ENCODE results near the gene NRG3.

The NRG3 gene

DNA sequence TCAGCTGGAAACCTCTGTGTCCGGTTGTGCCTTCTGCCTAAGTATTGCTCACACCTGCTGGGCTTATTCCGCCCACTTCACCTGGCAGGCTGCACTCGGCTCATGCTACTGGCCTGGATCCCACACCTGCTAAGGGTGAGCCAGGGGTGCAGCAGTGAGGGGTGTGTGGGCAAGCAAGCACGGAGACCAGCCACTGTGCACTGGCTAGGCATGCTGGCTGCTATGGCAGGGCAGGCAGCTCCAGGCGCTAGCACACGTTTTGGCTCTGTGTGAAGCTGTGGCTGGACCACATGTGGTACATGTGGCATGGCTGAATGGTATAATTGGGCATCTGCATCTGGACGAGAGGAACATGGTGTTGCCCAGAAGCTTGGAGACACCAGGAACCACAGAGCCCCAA is 940.7 kb downstream of the NRG3 start:
- no peak for DNase-seq (ENCODE audit: low read depth in 3 of 3)

DNA sequence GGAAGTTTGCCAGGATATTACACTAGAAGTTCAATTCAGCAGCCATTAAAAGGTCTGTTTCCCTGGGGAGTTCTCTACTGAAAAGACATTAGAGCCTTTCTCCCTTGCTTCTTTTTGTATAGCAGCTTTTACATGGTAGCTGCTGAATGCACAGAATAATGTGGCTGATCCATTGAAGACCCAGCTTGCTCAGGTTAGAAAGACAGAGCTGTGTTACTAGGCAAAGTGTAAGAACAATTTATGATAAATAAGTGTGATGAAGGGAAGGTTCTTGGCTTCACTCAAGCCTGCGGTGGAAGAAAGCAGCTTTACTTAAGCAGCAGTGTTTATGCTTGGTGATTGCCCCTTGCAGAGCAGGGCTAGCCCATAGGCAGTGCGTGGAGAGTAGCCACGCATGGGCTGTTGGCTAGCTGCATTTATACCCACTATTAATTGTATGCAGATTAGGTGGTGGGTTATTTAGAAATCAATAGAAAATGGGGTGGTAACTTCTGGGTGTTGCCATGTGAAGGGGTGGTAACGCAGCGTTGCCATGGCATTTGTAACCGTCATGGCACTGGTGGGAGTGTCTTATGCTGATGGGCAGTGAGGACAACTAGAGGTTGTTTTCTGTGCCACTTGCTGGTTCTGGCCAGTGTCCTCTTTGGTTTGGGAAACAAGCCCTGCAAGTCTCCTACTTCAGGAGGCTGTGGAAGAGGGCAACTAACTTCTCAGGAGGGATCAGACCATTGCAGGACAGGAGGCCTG is 942.9 kb downstream of the NRG3 start:
- DNase-seq (ENCODE audit: low read depth in 3 of 3), result no peak

DNA sequence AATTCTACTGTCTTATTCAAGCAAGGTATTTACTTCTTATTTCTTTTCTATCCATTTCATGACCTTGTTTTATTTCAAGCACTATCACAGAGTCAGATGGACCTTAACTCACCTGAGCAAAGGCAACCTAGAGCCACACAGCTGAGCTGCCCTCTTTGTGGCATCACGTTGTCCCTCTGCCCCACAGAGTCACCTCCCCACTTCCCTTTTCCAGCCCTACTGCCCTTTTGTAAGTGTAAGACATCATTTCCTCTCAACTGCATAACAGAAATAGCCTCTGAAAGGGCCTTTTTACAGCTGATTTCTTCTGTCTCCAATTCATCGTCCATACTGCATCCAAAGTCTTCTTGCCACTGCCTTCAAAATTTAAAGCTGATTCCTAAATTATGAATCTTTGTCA is 946.0 kb downstream of the NRG3 start:
- no peak for DNase-seq (ENCODE audit: low read depth in 3 of 3)

DNA sequence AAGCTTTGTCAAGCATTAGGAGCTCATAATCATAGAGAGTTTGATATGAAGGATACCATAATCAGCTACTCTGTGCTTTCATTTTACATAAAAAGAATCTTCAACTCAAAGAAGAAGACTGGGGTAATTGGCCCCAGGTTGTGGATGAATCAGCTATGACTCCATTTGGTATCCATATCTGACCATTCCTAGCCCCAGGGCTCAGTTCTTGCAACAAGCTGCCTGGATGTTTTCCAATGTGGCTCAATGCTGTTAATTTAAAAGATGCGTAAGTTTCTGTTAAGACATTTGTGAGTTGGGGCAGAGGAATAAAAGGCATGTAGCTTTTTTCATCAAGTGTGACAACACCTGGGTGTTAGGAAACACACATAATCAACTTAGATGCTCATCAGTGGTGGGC is 951.1 kb downstream of the NRG3 start:
- DNase-seq (ENCODE audit: low read depth in 3 of 3), result no peak

DNA sequence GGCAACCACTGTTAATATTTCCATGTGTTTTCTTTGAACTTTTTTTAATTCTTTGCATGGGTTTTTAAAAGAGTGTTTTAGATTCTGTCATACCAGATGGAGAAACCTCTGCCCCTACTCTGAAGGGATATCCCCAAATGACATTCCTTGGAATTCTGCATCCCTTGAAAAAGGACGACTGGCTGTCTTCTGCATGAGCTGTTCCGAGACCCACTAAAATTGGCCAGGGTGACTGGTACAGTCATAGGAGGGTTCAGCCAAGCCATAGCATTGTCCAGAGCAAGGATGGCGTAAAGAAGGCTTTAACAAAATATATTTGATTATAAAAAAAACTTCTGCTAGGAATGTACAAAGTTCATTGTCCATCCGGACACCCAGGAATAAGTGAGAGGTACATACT is 952.9 kb downstream of the NRG3 start:
- DNase-seq (ENCODE audit: low read depth in 3 of 3), result no peak

DNA sequence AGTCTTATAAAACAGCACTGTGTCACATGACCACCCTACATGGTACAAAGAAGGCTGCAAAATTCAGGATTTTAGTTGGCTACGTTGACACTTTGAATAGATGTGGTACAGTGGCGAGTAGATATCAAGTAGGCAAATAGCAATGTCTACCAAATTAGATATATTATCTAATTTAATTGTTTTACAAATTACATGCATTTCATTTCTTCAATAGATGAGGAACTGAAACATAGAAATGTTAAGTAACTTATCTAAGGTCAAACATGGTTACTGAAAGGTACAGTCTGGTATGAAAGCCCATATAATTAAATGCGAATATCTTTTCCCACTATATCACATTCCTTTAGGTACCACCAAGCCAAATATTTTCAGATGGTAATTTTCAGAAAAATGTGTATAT is 972.2 kb downstream of the NRG3 start:
- no peak for DNase-seq (ENCODE audit: low read depth in 3 of 3)

DNA sequence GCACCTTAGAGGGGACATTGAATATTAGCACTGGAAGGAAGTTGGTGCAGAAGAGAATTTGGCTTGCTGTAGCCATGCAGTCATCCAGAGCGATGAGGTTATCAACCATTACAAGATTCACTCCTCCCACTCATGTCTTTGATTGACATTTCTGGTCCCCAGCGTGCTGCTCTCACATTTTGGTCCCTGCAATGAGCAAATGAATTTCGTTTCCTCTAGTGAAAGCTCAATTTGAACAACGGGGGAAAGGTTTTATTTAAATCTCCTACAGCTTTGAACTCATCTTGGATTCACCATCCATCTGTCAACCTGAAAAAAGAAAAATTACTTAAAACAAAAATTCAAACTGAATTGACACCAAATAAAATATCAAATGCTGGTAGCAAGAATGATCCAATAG is 975.2 kb downstream of the NRG3 start:
- DNase-seq (ENCODE audit: low read depth in 3 of 3), result no peak

DNA sequence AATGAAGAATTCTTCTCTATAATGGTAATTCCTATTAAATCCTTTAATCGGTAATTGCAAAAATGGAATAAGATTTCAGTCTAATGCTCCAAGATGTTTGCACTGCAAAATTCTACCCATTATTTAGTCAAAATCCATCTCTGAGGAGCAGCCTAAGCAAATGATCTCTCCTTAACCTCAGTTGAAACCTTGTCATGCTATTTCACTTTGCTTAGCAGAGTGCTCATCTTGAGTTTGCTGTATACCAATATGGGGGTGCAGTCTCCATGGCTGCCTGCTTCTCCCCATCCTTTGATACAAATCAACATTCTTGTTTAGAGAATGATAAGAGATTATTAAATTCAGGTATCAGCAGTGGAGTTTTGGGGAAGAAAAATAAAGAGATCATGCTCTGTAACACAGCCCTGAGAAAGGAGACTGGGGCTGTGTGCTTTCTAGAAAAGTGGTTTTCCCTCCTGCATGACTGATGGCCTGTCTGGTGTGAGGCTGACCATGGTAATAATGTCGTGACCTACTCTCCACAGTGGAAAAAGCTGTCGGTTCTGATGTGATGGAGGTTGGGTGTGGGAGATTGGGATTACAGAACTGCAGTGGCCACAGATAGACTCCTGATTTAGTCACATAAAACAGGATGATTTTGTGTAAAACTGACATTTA is 982.1 kb downstream of the NRG3 start:
- DNase-seq (ENCODE audit: low read depth in 3 of 3), result no peak

DNA sequence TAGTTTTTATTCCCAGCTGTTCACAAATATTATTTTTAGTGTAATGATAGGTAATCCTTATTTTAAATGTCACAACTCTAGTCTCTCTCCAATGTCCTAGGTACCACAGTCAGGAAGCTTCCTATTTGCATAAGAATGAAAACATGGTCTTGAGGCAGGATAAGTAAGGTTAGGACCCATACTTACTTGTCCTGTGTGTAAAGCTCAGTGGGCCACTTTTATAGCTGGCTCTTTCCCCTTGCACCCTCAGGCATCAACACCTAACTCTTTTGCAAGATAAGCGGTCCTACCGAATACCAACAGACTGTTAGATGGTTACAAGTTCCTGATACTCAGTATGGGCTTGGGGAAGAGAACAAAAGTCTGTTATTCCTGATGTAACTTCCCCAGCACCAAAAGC is 986.9 kb downstream of the NRG3 start:
- DNase-seq (ENCODE audit: low read depth in 3 of 3), result no peak

DNA sequence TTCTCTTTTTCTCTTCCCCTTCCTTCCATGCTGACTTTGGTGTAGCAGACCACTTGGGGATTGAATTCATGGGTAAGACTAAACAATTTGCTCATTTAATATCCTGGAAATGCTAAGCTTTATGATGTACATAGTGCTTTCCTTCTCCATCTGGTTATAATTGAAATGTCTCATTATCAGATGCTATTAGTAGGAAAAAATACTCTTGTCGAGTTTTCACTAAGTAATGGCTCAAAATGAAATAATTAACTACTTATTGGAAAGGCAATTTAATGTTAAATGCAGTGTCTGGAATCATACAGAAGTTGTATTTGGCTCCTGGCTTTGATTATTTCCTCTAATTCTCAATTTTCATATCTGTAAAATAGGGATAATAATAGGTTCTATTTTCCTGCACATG is 990.4 kb downstream of the NRG3 start:
- no peak for DNase-seq (ENCODE audit: low read depth in 3 of 3)

DNA sequence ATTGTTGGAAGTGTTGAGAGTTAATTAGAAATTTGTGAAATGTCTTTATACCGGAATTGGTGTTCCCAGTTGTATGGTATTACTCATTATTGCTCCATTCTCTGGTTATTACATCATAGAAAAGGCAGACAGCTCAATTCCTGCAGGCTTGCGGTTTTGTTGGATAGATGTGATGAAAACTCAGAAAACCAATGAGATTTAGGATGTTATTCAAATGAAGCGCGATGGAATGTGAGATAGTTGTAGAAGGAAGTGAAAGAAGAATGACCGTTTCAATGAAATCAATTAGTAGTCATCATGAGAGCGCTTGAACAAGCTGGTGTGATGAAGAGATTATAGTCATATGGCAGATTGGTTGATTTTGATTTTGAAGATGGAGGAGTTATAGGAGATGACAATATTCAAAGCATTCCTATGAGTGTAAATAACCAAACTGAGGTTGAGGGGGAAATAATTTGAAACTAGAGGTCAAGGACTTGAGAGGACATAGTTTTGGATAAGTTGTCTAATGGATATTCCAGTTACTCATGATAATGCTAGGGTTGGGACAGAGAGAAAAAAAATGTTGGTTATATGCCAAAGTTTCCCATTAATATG is 991.5 kb downstream of the NRG3 start:
- DNase-seq (ENCODE audit: low read depth in 3 of 3), result no peak

DNA sequence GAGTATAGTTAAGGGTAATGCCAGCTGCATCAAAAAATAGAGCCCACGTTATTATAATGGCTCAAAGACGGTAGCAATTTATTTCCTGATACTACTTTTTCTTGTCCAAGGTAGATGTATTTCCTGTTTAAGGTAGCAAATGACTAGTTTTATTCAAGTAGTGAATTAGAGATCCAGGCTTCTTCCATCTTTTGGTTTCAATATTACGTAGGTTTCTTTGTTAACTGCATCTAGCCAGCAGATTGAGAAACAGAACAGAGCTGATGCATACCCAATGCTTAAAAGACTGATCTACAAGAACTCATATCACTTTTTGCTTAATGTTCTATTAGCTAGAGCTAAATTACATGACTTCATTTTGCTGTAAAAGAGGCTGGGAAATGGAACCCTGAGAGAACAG is 992.1 kb downstream of the NRG3 start:
- no peak for DNase-seq (ENCODE audit: low read depth in 3 of 3)

DNA sequence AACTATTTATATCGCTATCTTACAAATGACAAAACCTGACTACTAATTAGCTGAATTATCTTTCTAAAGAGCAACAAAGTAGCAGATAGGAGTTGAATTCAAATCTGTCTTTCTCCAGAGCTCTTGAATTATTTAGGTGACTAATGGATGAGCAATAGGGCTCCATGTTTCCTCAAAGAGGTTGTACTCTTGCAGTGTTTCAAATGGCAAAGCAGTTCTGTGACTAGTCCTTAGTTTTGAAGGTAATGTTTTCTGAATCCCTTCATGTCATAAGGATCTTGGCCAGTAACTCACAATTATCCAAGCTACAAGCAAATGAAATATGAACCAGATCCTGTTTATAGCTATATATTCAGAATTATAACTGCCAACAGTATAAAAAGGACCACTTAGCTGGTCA is 999.7 kb downstream of the NRG3 start:
- no peak for DNase-seq (ENCODE audit: low read depth in 3 of 3)

DNA sequence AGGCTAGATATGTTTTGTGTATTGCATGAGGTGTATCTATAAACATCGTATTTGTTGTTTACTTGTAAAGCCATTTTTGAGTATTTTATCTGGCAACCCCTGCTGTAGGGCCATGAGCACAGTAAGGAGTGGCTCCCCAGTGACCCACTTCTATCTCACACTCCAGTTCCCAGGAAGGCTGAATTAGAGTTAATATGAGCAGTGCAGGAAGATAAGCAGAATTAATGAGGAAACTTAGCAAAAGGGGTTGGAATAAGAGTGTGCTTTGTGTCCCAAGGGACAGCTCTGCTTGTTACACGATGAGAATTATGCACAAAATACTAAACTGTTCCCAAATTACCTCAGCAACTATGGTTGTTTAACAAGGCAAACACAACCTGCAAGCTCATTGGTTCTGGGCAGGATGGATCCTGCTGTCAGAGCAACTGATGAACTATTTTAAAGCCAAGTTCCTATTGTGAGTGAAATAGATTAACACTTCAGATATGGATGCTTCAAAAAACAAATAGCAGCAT is 1005.8 kb downstream of the NRG3 start:
- DNase-seq (ENCODE audit: low read depth in 3 of 3), result no peak

DNA sequence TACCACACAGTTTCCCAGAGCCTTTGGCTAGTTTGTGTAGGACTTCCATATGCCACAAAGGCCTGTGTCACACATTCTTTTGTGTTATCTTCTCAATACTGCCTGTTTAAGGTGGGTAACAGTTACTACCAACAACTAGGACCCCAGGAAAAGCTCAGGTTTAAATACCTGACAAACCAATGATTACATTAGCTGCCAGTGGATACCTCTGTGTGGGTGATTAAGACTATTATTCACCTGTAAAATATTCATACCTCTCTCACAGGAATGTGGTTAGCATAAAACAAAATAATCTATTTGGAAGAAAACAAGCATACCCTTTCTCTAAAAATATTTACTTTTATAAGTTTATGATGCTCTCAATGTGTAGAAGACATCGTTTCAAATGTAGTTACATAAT is 1007.7 kb downstream of the NRG3 start:
- no peak for DNase-seq (ENCODE audit: low read depth in 3 of 3)

DNA sequence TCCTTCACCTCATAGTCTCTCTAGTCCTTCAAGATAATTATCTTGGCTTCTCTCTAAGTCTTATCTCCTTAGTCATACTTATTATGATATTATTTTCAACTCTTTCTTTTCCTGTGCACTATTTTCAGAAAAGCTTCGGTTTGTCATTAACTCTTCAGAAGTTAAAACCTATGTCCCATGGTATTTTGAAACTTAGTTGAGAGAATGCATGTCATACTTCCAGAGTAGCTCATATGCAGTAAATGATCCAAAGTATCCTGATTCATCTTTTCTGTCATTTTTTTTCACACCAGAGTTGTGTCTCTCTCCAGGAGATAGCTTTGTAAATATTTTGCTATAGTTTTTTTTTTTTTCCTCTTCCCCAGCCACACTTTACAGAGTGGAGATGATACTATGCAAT is 1008.6 kb downstream of the NRG3 start:
- no peak for DNase-seq (ENCODE audit: low read depth in 3 of 3)

DNA sequence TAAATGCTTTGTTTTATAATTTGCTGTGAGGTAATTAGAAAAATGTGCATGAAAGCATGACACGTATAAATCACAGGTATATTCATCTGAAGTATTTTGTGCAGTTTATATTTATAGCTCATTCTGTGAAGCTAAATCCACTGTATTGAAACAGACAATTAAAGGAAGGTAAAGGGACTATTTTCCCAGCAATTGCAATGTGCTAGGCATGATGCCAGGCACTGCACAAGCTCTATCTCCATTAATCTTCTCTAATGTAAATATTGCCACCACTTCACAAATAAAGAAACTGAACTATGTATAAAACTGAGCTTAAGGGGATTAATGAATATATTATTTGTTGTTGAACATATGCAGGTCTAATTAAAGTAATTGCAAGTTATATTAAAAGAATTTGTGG is 1012.5 kb downstream of the NRG3 start:
- no peak for DNase-seq (ENCODE audit: low read depth in 3 of 3)

DNA sequence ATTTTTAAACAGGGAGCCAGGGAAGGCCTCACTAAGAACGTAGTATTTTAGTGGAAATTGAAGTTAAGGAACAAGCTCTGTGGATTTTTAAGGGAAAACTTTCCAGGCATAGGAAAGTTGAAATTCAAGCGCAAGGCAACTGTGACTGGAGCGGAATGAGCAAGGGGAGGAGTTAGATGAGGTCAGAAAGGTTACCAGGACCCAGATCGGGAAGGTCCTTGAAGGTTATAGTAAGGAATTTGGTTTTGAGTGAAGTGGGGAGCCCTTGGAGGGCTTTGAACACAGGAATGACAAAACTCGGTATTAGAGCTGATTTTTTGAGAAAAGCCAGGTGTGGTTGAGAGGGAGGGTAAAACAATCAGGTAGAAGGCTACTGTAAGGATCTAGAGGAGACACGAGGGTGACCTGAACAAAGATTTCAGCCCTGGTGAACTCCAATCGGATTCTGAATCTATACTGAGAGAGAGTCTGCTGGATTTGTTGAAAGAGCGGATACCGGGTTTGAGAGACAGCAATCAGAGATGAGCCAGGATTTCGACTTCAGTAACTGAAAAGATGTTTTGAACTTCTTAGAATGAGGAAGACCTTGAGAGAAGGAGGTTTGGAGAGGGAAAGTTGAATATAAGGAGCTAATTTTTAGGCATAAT is 1013.9 kb downstream of the NRG3 start:
- no peak for DNase-seq (ENCODE audit: low read depth in 3 of 3)

DNA sequence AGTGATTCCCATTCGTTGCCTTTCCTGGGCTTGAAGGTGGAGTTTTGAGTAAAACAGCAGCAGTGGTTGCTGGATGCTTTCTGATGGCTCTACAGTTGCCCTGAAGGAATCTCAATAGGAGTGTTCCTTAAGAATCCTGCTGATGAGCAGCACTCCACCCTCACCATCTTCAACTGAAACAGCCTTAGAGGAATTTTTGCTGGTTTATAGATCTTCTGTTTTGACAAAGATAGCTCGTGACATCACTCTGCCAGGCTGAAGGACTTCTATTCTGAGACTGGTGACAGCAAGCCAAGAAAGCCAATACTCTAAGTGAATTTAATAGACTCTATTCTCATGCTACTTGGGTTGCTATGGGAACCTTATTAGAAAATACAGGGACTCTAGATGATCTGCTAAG is 1014.7 kb downstream of the NRG3 start:
- no peak for DNase-seq (ENCODE audit: low read depth in 3 of 3)

DNA sequence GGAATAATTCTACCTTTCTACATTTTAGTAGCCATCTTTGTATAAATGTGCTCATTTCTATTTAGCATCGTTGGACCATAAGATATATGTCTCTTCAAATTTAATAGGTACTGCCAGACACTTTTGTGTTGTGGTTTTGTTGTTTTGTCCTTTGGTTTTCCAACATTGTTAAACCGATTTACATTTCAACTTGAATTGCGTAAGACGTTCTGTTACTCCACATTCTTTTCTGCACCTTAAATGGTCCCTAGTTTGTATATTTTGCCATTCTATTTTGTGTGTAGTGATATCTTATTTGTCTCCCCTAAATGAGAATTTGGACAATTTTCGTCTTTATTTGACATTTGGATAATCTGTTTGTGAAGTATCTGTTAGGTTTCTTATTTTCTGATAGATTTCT is 1015.6 kb downstream of the NRG3 start:
- DNase-seq (ENCODE audit: low read depth in 3 of 3), result no peak

DNA sequence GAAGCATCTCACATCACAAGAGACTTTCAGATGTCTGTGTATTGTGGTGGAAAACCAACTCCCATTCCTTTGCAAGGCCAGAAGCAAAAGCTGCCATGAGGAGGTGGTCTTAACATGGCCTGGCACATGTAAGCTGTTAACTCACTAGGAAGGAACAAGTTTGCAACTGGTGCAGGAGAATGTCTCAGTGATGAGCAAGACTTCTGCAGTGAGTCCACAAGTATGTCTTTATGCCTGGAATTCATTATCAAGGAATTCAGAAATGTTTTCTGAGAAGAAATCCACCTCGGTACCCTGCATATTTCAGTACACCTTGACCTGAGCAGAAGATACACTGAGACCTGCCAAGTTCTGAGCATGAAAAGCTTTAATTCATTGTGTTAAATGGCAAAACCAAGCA is 1033.1 kb downstream of the NRG3 start:
- no peak for DNase-seq (ENCODE audit: low read depth in 3 of 3)

DNA sequence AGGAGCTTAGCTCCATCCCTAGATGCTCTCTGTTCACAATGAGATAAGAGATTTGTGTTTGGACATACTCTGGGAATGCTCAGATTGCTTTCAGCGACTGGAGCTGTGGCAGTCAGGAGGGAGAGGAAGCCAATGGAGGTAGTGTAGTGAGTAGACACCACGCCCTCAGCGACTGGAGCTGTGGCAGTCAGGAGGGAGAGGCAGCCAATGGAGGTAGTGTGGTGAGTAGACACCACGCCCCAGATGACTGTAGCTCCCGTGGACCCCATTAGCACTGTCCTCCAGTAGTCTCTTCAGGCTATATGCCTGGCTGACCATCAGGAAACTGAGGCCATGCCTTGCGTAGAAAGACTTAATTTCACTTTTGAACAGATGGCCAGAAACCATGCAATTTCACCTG is 1033.8 kb downstream of the NRG3 start:
- DNase-seq (ENCODE audit: low read depth in 3 of 3), result no peak

DNA sequence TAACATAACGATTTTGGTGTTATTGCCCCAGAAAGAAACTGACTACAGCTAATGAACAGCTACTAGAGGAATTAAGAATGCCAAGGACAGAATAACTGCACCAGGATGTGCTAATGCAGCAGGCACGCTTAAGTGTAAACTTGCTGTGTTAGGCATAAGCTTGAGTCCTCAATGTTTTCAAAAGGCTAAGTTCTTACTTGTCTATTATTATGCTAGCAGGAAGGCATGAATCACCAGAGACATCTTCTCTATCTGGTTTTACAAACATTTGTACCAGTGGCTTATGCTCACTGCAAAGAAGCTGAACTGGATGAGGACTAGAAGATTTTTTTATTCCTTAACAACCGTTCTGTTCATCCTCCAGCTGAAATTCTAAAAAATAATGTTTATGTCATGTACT is 1035.3 kb downstream of the NRG3 start:
- no peak for DNase-seq (ENCODE audit: low read depth in 3 of 3)

All from stimulated activated CD4-positive, alpha-beta T cell treated with anti-CD3 and anti-CD28 coated beads, TNF-alpha, amount 100 ng/mL, for 48 hours (primary cell).